Right ventricle myocardium inferior (tissue), 1 donor: ENCODE measurements around the gene RNU1-3. TPM values are rescaled to one million over a fixed set of nuclear protein-coding genes. Genes with fewer than 3 reads are reported as not detected.
A peak's percentile ranks its signal among the peaks of the same experiment; 100 is the strongest.
"Not testable (repeated sequence)": the region's sequence is repeated elsewhere in the genome, so short reads cannot be mapped to it uniquely, and the experiment has no call there.

ENCODE experiments used
- ATAC-seq: fragments of 200-7000 bp; cut with Tn5 transposase; one replicate; pipeline ENCODE4 v1.9.1; 2020; ENCODE audit warnings: mild to moderate bottlenecking, moderate library complexity
- DNase-seq: peaks from one replicate; pipeline ENCODE4 v3.0.0; 2021; ENCODE audit errors: missing footprints
- intact Hi-C: fragments of 100-400 bp; cut with DNase I; formaldehyde crosslinking; loops from one replicate; pipeline ENCODE4 v1.11.0; 2022
- total RNA-seq: library from RNA; stranded (reverse); fragmentation: NEBNext Ultra II Directional; extraction: Animal tissue kit (Norgen Biotek cat#: 25700); gene quantifications from one replicate; pipeline ENCODE4 v1.2.1, GENCODE V29; 2021
- donor health status: DM: no; HTN: yes; CAD: no; lungs with severe emphysema.

Gene RNU1-3
- total RNA-seq, 1 donor from 2014 or later, result 4,572 TPM

DNA sequence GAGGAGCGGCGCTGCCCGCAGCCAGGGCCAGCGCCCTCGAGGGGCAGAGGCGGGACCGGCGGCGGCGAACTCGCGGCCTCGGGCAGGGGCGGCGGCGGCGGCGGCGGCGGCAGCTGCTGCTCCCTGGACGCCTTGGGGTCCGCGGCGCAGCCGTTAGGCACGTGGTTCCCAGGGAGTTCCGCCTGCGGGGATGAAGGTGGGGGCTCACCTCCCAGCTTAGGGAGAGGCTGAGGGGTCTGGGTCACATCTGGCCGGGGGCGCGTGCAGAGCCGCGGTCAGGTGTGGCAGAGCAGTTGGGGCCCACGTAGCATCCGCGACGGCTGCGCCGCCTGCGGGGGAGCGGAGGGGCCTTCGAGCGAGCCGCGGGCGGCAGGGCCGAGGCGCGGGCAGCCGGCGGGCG is 32.7 kb upstream of the RNU1-3 start:
- intact Hi-C loops, ATAC-seq, DNase-seq: not testable (repeated sequence)

- intact Hi-C loops, DNase-seq: not testable (repeated sequence)
These were observed 30.4 kb upstream of the RNU1-3 start for GRCh38 chr1:16697152-16697551.

GRCh38 chr1:16696507-16697150 is 29.9 kb upstream of the RNU1-3 start:
- DNase-seq, intact Hi-C loops, ATAC-seq: not testable (repeated sequence)

More at GRCh38 chr1:16697152-16697551, 30.4 kb upstream of the RNU1-3 start:
- not testable (repeated sequence) for ATAC-seq

DNA sequence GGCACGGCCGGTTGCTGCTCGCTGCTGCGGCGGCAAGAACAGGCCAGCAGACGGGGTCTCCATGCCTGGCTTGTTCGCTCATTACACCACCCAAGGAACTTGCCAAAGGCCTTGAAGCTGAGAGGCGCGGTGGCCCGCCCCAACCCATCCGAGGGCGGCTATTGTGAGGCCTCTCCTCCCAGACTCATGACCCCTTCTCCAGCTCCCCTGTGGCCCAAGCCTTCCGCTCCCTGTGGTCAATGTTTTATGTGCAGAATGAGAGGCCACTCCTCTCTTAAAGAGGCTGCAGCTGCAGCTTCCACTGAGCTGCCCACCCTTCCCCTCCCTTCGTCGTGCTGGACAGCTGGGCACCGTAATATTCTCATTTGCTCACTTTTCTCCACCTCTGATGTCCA is 27.6 kb upstream of the RNU1-3 start:
- not testable (repeated sequence) for ATAC-seq

DNA sequence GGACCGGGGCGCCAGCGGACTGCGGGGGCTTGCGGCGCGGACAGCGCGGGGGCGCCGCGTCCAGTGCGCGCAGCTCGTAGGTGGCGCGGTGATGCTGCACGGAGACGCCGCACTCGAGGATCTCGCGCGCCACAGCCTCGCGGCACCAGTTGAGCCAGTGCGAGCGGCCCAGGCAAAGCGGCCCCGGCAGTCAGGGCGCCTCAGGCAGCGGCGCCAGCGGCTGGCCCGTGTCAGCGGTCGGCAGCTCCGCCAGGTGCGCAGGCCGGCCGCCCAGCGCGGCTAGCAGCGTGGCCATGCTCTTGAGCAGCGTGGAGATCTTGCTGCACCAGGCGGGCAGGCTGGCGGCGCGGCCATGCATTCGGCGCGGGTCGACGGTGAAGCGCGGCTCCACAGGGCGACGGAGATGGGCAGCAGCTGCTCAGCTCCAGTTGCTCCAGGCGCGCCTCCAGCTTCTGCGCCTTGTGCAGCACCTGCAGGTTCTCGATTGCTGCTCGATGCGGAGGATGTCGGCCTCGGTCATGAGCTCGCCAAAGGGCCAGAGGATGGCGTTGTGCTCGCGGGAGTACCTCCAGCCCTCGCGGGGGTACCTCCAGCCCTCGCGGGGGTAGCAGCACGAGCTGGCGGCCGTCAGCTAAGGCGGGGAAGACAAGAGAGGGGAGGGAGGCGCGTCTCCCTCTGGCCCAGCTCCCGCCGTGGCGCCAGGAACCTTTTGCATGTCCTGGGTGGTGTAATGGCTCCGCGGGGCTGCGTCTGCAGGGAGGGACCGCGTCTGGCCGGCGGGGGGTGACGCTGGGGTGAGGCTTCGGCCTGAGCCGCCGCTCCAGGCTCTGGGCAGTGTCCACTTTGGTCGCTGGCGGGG is 26.9 kb upstream of the RNU1-3 start:
- DNase-seq, ATAC-seq: not testable (repeated sequence)

More for the DNA sequence above, 27.6 kb upstream of the RNU1-3 start:
- intact Hi-C loops, DNase-seq: not testable (repeated sequence)

GRCh38 chr1:16692717-16693448 is 26.1 kb upstream of the RNU1-3 start:
- DNase-seq, ATAC-seq, intact Hi-C loops: not testable (repeated sequence)

More for the DNA sequence above, 26.9 kb upstream of the RNU1-3 start:
- intact Hi-C loops, result not testable (repeated sequence)

GRCh38 chr1:16692283-16692682 is 25.5 kb upstream of the RNU1-3 start:
- intact Hi-C loops, ATAC-seq, DNase-seq: not testable (repeated sequence)

DNA sequence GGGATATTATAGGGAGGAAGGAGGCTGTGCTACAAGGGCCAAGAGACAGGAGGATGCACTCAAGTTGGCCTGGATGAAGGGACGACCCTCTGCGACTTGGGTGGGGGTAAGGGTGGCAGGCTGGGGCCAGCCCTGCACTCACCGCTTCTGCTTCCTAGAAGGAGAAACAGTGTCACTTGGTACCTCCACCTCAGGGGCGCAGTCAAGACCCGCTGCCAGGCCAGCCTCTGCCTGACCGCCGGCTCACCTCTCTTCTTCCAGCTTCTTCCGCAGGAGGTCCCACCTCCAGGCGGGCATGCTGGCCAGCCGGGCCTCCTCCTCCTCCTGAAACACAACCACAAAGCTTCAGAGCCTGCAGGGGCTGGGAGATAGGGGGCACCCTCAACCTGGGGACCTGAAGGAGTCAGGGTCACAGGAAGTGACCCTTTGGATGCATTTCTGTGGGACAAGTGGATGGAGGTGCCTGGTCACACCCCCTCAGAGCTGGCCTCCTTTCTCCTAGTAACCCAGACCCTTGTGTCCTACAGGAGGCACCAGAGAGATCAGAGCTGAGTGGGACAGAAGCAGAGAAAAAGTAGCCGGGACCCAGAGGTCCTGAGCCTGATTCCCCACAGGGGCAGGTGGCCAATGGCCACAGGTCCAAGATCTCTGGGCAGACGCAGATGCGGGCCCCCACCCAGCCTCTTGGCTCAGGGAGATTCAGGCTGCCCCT is 24.4 kb upstream of the RNU1-3 start:
- ATAC-seq, intact Hi-C loops: not testable (repeated sequence)
- DNase-seq, result peak; percentile 56

GRCh38 chr1:16687132-16687800 is 20.5 kb upstream of the RNU1-3 start:
- ATAC-seq, intact Hi-C loops: not testable (repeated sequence)
- peak; percentile 14 for DNase-seq

GRCh38 chr1:16685445-16686371 is 19.0 kb upstream of the RNU1-3 start:
- ATAC-seq, DNase-seq, intact Hi-C loops: not testable (repeated sequence)

GRCh38 chr1:16684738-16685337 is 18.1 kb upstream of the RNU1-3 start:
- intact Hi-C loops, ATAC-seq: not testable (repeated sequence)

GRCh38 chr1:16684152-16684551 is 17.4 kb upstream of the RNU1-3 start:
- ATAC-seq, intact Hi-C loops, DNase-seq: not testable (repeated sequence)

More at GRCh38 chr1:16684738-16685337, 18.1 kb upstream of the RNU1-3 start:
- not testable (repeated sequence) for DNase-seq

DNA sequence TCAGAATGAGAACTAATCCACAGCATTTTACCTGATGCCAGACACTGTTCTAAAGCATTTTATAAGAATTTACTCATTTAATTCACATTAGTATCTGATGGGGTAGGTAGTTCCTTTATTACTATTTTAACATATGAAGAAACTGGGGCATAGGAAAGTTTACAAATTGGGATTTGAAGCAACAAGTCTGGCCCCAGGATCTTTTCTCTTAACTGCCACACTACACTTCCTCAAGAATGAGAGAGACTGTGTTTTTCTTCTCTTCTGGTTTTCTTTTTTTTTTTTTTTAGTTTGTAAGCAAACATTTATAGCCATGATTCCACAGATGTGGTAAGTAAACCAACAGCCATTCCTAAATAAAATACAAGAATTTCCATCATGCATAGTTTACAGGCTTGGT is 16.1 kb upstream of the RNU1-3 start:
- ATAC-seq, DNase-seq, intact Hi-C loops: not testable (repeated sequence)

- intact Hi-C loops, ATAC-seq: not testable (repeated sequence)
- peak; percentile 9 for DNase-seq
These were observed 13.6 kb upstream of the RNU1-3 start for GRCh38 chr1:16680366-16680765.

DNA sequence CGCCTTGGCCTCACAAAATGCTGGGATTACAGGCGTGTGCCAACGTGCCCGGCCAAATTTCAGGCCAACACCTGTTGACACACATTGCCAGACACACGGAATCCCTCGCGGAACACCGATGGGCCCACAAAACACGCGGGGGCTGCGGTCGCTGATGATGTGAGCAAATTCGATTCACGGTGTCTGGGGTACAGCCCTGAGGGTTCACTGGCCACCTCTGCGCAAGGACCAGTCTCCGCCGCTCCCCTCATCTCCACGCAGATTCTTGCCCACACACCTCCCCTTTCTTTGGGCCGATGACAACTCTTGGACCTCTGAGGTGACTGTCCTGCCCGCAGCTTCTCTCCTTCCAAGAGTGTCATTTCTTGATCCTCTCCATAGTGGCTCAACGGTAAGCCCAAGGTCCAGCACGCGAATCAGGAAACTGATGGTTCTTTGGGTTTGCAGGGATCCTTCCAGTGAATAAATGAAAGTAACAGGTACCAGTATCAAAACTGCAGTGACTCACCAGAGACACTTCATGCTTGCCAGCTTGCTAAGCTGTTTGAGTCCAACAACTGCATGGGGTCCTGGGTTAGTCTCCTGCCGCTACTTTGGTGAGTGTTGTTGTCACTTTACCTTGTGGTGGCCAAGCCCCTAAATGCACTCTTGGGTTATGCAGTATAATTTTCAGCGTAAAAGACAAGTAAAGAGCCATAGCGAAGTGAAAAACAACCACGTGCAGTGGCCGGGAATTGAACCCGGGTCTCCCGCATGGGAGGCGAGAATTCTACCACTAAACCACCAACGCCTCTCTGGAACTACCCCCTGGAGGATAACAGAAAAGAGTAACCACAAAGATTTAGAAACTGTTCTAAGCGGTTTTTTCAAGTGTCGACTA is 11.0 kb upstream of the RNU1-3 start:
- intact Hi-C loops, result no loop called here
- peak; percentile 16 for DNase-seq
- ATAC-seq, result peak; percentile 31
